HG02571 (cell line): ENCODE measurements around the gene DLG2.

Experiments
- ATAC-seq: cut with Tn5 transposase; IDR thresholded peaks from one replicate; pipeline ENCODE4 v1.9.1; 2021; ENCODE audit warnings: mild to moderate bottlenecking, moderate library complexity; ENCODE audit not compliant: unreplicated experiment

Gene DLG2

DNA sequence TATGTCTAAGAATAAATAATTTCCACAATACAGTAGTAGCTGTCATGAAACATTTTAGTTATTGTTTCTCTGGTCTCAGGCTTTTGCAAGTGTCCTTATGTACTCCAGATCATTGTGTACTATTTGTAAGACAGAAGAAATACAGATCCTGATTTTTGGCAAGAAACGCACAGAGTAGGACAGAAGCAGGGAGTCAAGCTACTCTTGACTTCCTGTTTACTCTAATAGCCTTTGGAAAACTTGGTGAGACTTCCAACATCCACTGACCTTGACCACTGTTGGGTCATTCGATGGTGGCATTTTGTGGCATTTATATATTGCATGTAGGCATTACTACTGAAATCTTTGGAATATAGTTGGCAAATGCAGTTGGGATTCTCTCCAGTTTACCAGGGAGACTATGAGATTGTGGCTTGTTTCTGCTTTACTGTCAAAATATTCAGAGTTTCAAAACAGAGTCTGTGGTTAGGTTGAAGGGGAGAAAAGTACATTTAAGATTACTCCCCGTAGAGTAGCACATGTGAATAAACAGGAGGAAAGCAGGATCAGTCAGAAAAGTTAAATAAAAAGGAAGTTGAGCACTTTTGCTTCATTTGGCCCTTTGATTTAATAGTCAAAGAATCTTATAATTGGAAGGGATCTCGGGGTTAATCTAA is 1614.8 kb downstream of the DLG2 start:
- ATAC-seq: no peak

DNA sequence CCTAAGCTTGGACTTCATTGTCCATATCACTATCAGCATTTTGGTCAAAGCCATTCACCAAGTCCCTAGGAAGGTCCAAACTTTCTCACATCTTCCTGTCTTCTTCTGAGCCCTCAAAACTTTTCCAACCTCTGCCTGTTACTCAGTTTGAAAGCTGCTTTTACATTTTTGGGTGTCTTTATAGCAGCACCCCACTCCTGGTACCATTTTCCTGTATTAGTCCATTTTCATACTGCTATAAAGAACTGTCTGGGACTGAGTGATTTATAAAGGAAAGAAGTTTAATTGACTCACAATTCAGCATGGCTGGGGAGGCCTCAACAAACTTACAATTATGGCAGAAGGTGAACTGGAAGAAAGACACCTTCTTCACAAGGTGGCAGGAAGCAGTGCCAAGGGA is 1624.0 kb downstream of the DLG2 start:
- no peak for ATAC-seq

DNA sequence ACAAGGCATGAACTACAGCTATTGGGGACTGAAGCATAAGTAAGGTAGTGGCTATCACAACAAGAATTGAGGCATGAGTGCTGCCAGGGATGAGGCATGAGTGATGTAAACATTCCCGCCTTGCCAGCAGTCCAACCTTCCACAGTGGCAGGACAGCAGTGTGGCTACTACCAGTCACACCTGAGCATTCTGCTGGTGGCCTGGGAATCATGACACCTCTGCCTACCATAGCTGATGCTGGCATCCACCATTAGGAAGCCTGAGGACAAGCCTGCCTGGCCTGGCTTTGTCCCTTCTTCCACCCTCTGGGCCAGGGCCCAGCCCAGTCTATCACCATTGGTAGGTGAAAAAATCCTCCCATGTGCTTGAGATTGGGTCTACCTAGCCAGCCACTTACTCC is 1628.2 kb downstream of the DLG2 start:
- no peak for ATAC-seq

DNA sequence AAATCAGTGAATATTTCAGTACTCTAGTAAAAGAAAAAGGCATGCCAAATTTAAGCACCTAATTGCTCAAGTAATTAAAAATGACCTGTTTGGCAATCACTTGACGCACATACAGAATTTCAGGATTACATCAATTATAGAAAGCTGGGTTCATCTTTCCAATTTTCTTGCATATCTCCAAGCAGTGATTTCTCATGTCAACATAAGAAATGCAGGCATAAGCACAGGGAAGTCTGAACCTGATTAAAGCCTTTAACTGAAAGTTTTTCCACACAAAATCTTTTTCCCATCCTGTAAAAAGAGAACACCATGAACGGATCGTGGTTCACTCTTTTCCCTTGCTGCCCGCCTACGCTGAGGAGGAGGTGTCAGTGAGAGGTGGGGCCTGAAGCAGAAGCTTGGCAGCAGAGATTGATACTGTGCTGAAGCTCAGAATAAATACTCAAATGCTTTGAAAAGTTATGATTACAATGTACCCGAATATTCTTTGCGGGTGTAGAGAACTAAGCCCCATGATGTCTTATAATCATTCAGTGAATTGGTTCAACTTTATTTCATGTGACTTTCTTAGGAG is 1636.9 kb downstream of the DLG2 start:
- no peak for ATAC-seq

DNA sequence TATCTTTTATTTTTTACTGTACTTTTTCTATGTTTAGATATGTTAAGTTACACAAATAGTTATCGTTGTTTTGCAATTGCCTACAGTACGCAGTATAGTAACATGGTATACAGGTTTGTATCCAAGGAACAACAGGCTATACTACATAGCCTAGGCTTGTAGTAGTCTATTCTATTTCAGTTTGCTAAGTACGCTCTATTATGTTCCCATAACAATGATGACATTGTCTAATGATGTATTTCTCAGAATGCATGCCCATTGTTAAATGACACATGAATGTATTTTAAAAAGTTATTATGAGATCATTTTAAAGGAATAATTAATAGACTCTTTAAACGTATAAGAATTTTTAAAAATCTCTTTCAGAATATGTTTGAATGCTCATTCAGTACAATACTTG is 1644.3 kb downstream of the DLG2 start:
- ATAC-seq: no peak

DNA sequence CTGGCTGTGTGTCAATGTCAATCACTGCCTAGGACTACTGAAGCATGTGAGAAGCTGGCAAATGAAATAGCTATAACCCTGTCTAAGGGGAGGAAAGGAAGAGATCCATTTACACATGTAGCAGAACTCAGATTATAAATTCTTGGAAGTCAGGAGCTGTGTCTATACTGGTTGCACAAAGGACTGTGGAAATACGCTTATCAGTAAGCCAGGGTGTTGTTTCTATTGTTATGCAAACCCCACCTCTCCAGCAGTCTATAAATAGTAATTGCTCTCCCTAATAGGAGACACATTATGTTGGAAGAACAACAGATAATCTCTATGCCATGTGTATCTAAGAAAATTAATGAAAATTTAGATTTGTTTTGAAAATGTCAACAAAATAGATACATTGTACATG is 1647.6 kb downstream of the DLG2 start:
- no peak for ATAC-seq

DNA sequence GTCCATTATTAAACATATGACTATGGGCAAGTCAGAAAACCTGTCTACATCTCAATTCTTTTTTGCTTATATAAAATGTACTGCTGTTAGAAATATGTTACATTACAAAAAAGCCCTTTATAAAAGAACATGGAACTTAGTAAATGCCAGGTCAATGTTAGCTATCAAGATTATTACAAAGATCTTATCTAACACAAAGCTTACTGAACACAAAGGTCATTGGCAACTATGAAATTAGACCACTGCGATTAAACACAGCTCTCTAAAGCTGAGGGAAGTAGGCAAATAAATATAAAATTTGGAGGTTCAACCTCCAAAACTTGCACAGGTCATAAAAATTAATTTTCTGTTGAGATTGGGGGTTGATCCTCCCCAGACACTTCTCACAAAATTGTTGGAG is 1648.2 kb downstream of the DLG2 start:
- ATAC-seq: no peak

DNA sequence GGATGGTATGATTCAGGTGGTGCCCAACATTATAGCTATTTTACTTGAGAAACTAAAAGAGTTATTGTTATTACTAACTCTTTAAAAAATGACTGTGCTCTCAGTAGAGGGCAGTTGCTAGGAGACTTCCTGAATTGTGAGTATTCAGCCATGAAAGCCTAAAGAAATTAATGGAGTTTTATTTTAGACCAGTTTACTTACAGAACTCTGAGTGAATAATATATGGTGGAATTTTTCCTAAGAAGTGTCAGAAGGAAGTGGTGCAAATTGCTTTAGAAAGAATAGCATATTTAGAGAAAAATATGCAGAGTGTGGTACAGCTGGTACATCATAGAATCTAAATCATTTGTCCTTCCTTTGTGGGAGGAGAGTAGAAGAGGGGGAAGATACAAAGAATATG is 1651.1 kb downstream of the DLG2 start:
- ATAC-seq: no peak

DNA sequence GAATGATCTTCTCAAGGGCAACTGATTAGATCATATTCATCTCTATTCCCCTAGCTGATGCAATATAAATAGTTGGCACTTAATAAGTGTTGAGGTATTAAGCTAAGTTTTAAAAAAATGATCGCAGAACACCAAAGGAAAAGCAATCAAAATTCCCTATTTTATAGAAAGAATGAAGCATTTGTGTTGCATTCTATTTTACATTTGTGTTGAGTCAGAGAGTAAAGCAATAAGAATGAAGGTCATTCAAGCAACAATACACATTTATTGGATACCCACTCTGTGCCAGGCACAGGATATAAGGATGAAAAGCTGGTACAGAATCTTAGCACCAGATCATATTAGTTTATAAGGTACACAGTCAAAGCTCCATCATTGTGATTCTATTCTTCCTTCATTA is 1654.6 kb downstream of the DLG2 start:
- ATAC-seq: no peak

DNA sequence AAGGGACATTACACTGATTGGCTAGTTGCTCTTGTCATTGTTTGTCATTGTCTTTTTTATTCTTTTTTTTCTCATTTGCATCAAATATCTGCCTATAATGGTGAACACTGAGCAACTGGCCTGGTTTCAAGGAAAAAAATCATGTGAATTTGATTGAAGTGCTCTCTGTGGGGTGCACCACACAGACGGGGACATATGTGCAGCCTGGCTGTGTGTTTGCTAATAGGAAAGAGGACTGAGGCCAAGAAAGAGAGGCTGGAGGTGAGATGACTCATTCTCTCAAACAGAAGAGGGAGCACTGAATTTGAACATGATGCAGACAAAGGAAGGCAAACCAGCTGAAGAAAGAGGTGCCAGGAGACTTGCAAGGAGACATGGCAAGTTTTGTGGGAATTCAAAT is 1656.1 kb downstream of the DLG2 start:
- ATAC-seq: peak; percentile 46

DNA sequence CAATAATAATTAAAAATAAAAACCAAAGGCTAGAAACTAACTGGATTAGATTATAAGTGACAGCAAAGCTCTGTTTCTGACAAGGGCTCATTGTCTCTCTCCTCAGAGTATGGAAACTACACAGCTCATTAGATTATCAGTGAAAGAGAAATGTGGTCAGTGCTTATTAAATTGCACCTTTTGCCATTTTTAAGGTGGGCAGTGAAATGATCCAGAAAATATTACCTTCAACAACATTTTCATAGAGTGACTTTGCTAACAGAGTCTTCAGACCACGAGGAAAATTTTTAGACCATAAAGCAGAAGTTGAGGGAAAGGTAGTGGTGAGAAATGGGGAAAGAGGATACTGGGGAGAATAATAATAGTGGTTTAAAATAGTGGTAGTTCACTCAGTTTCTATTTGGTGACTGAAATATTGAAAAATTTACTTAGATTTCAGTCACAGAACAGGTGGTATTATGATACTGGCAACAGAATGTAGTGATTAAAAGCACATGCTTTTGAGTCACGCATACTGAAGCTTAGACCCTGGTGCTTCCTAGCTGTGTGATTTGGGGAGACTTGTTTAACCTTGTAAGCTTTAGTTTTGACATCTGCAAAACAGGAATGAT is 1657.0 kb downstream of the DLG2 start:
- peak; percentile 83 for ATAC-seq

DNA sequence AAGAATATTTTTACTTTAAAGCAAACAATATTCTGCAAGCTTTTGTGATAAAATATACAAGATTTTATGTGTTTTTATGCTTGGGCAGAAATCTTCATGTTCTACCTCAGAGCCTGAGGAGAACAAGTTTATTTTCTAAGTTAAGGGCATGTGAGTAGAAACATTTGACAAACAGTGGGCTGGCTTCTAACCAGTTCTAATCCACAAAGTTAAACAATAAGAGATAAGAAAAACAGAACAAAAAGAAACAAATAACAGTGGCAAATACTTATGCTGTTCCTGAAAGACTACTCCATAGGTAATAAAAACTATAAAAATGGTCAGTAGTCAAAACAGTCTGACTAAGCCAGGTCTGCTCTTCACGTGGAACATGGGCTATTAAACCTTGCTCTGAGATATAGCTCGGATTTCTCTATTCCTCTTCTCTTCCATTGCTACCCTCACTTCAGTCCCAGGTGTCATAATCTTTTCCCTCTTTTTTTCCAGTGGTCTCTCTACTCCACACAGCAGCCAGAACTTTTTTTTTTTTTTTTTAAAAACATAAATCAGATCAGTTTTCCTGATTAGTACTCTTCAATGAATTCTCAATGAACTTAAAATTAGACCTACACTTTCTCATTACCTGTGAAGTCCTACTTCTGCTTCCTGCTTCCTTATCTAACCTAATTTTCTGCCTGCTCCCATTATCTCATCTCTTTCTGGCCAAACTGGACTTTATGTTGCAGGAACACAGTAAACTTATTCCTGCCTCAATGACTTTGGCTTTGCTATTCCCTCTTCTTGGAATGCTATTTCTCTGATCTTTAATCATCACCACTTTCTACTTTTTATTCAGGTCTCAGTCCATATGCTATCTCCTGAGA is 1669.9 kb downstream of the DLG2 start:
- no peak for ATAC-seq

DNA sequence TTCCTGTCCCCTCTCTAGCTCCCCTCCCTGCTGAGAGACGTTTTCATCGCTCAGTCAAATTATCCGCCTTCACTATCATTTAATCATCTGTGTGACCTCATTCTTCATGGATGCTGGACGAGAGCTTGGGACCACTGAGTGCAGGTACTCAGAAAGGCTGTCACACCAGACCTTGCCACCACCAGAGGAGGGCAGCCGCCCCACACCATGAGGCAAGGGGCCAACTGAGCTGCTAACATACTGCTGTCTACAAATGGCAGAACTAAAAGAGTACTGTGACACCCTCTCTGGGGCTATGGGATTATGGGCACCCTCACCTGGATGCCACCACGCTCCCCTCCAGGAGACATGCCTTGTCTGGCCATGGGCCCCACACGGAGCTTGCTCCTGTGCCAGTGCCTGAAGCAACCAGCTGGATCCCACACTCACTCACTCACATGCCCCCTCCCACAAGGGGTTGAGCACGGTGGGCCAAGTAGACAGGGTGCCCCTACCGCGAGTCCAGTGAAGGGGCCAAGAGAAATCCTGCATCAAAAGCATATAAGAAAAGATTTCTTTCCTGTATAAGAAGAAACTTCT is 1670.9 kb downstream of the DLG2 start:
- ATAC-seq: no peak

DNA sequence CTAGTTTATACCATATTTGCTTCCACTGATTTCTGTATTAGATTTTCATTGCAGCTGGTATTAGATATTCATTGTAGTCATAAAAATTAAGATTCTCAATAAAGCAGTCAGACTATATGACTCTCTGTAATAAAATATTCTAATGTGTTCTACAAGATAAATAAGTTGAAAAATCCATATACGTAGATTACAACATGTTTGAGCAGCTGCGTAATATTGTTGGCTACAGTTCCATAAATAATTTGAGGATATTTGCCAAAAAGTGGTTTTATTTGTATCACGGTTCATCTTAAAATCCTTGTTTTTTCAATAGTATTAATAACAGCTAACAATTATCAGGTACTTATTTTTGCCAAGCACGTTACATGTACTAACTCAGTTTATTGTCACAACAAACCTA is 1672.4 kb downstream of the DLG2 start:
- ATAC-seq: no peak

DNA sequence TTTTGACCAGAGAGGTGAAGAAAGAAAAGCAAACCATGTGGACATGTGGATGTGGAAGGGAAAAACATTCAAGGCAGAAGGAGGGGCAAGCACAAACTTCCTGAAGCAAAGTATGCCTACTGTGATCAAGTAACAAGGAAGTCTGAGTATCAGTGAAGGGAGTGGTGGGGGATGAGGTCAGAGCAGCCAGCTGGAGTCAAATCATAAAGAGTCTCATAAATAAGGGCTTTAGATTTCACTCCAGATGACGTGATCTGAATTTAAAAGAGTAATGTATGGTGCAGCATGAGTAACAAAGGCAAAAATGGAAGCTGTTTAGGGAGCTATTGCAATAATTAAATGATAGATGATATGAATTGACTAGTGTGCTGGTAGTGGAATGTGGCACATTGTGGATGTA is 1675.6 kb downstream of the DLG2 start:
- no peak for ATAC-seq

DNA sequence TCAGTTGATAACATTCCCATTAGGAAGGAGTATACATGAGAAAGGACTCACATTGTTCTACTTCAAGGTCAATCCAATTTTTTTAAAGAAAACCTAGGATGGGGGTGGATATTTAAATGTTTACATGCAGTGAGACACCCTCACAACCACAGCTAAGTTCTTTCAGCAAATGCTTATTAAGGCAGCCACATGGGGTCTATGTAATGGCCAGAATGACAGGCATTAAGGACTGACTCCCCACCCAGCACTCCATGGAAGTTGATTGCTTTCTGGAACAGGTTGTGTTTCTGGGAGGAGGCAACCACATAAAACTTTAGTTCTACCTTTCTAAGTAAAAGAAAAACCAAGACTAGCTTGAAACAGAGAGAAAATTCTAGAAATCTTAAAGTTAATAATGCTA is 1678.9 kb downstream of the DLG2 start:
- no peak for ATAC-seq

DNA sequence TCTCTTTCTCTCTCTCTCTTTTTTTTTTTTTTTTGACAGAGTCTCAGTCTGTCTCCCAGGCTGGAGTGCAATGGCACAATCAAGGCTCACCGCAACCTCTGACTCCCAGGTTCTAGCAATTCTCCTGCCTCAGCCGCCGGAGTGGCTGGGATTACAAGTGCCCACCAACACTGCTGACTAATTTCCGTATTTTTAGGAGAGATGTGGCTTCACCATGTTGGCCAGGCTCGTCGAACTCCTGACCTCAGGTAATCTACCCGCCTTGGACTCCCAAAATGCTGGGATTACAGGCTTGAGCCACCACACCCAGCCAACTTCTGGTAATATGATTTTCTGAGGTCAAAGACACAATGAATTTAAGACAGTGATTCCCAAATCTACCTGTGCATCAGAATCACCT is 1681.2 kb downstream of the DLG2 start:
- no peak for ATAC-seq

DNA sequence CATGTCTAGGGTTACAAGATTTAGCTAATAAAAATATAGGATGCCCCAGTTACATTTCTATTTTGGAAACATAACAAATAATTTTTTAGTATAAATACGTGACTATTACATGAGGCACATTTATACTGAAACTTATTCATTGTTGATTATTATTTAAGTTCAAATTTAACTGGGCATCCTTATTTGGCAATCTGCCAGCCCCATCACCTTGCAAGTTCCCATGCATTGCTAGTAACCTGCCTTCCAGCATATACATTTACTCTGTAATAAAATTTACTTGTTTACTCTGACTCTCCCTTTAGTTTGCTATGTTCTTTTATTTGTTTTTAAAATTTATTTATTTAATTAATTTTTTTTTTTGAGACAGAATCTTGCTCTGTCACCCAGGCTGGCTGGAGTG is 1686.1 kb downstream of the DLG2 start:
- no peak for ATAC-seq

DNA sequence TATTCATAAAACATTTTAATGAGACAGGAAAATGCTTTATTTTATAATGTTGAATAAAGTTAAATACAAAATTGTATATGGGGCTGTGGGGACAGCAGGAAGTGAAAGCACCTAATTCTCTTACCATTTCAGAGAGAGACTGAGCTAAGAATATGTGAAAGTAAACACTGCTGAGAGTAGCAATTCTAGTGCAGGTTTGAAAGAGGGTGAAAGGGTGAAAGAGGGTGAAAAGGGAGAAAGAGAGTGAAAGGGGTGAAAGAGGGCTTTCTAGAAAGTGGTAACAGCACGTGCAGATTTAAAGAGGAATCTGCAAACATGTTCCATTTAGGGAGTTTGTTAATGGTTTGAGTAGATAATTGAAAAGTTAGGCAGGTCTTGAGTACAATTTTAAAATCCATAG is 1689.0 kb downstream of the DLG2 start:
- ATAC-seq: no peak

DNA sequence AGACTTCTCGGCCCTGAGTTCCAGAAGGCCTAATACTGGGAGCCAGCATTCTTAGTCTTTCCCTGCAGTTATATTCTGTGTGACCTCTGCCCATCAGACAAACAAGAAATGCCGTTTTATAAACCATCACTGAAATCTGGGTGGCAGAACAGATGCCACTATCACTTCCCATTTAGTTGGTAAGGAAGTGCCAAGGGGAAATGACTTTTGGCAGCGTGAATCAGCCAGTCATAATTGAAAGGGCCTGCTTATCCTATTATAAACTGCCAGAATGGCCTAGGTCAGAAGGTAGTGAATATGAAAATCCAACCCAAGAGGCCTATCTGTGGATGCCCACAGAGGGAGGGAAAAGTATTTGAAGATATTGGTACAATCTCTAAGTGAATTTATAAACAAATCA is 1694.1 kb downstream of the DLG2 start:
- ATAC-seq: no peak

DNA sequence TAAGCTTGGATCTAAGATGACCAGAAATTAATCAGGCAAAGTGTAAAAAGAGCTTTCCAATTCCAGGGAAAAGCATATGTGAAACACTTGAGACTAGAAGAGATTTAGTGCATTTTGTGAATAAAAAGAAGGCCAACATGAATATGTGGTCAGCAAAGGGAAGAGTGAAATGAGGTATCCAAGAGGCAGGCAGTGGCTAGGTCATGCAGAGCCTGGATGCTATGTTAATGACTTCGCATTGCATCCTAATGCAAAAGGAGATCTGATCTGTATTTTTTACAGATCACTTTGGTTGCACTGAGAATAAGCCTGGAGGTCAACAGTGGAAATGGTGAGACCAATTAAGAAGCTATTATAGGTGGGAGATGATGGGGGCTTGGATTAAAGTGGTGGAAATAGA is 1699.7 kb downstream of the DLG2 start:
- no peak for ATAC-seq
